HG02642 (cell line): ENCODE results near the gene OR51B6.
"Not testable (repeated sequence)": the region's sequence is repeated elsewhere in the genome, so short reads cannot be mapped to it uniquely, and the experiment has no call there.

ENCODE experiments used
- ATAC-seq: cut with Tn5 transposase; IDR thresholded peaks from one replicate; pipeline ENCODE4 v1.9.1; 2021; ENCODE audit warnings: mild to moderate bottlenecking; ENCODE audit not compliant: unreplicated experiment, poor library complexity

Gene OR51B6

GRCh38 chr11:5363679-5364078 lies 12.4 kb downstream of the OR51B6 start:
- ATAC-seq = no peak

- ATAC-seq = no peak
Observed at GRCh38 chr11:5364214-5364613, 12.9 kb downstream of the OR51B6 start.

- not testable (repeated sequence) for ATAC-seq
Observed at GRCh38 chr11:5366365-5366764, 15.1 kb downstream of the OR51B6 start.

GRCh38 chr11:5366856-5367255 lies 15.5 kb downstream of the OR51B6 start:
- no peak for ATAC-seq

GRCh38 chr11:5367448-5368074 lies 16.3 kb downstream of the OR51B6 start:
- ATAC-seq = no peak

GRCh38 chr11:5368502-5369043 lies 17.3 kb downstream of the OR51B6 start:
- no peak for ATAC-seq

GRCh38 chr11:5369789-5370188 lies 18.5 kb downstream of the OR51B6 start:
- peak; percentile 49 for ATAC-seq

GRCh38 chr11:5380740-5381342 lies 29.5 kb downstream of the OR51B6 start:
- no peak for ATAC-seq

GRCh38 chr11:5383576-5383975 lies 32.3 kb downstream of the OR51B6 start, which contains the start of gene OR51M1:
Gene OR51M1, plus strand, starts transcription at chr11:5383812. Its CDS starts 5,587 bp downstream, at chr11:5389399.
- ATAC-seq = no peak

GRCh38 chr11:5384335-5384734 lies 33.0 kb downstream of the OR51B6 start:
- ATAC-seq = no peak

- ATAC-seq = no peak
Observed at GRCh38 chr11:5390210-5390609, 38.9 kb downstream of the OR51B6 start.

GRCh38 chr11:5394091-5394490 lies 42.8 kb downstream of the OR51B6 start:
- no peak for ATAC-seq

GRCh38 chr11:5398936-5399335 lies 47.6 kb downstream of the OR51B6 start:
- no peak for ATAC-seq
